GM15510 (cell line): ENCODE data around the gene TDRD7.

Source experiments
- POLR2A ChIP-seq: IDR thresholded peaks from 3 replicates; pipeline ENCODE4 v1.6.1; 2011; ENCODE audit warnings: borderline replicate concordance; ENCODE audit not compliant: insufficient read length; ENCODE audit errors: extremely low read depth

The TDRD7 gene

DNA sequence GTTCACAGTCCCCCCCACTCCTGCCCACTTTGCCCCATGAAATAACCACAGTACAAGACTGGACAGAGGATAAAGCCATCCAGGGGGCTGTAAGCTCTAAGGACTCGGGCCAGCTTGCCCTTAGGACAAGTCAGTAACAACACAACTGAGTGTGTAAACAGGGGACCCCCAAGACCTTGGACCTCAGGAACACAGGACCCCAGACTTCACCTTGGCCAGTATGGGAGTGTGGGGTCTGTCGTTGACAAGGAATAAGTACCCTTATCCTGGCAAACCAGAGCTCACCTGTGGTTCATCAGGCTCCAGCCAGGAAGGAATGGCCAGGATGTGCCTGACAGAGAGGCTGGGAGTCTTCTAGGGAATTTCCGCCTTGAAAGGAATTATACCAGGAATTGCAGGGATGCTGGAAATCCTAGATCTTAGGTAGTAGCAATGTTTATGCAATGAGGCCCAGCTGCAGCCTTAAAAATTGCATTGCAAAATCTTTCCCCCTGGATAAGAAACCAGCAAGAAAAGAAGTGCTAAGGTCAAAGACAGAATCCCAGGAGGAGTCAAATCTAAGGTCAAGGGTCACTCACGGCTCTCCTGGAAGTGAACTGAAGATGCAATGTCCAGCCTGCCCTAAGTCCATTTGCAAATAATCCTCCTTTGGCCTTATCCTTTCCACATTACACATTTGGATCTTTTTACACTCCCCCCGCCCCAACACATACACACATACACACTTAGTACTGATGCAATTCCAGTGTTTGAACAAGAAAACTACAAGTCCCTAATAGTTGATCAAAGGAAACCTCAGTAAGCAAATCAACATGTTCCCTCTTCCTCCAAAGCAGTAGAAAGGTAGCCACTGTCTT is 27.3 kb upstream of the TDRD7 start:
- no peak for TF ChIP-seq POLR2A

DNA sequence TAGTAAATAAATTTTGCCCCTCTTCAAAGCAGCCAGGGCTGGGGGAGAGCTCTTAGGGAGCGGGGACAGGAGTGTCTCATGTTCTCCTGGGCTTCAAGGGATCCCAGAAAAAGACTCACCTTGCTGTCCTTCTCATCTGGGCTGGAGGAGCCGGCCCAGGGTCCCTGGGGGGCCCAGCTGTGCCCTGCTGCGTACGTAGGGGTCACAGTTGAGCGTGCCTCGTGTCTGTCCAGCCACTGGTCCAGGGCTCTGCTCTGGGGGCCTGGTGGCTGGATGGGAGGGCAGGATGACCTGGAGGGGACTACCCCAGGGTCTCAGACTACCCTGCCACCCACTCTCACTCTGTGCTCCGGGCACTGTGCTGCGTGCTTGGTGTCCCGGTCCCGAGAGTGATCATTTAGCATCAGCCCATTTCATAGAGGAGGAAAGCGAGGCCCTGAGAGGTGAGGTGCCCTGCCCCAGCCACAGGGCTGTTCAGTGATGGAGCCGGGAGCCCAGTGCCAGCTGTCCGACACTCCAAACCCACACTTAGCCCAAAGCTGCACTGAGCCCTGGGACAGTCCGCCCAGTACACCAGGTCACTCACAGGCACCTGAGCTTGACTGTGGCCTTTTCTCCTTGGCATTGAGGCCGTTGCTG is 26.2 kb upstream of the TDRD7 start:
- no peak for TF ChIP-seq POLR2A

DNA sequence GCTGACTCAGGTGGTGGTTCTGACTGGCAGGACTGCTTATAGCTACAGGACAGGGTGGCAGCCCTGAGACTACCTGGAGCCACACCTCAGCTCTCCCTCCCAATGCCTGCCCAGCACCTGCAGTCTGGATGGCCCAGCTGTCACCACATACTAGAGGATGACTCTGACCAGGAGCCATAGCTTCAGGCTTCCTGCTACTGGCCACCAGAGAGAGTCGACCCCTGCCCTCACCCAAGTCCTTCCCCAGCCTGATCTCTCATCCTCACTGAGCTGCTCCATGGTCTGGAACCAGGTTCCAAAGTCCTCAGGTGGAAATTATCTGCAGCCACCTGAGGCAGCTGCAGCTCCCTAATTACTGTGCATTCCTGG is 25.6 kb upstream of the TDRD7 start:
- no peak for TF ChIP-seq POLR2A

DNA sequence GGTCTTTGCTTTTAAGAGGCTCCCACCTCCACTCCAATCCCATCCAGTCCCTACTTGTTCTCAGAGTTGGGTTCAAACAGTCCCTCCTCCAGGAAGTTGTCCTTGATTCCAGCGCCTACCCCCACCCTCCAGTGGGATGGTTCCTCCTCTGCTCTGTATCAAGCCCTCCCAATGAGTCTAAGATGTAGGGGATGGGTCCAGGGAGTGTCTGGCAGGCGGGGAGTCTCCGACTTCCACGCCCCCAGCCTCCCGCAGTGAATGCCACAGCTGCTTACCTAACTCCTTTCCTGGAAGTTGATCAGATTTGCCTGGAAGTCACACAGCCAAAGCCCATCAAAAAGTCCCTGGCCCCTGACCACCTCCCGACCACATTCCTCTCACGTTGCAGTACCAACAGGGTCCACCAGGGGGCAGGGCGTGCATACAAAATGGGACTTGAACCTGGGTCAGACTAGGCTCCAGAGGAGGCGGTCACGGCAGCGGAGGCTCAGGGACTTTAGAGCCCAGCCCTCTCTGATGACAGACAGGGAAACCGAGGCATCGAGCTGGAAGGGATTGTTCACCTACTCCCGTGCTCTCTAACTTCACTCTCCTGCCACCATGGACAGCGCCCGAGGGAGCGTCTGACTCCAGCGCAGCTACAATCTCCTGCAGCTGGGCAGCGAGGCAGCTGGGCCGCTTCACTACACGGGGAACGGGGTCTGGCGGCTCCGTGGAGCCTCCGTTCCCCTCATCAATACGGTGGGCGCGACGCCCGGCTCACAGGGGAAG is 25.0 kb upstream of the TDRD7 start:
- no peak for TF ChIP-seq POLR2A

DNA sequence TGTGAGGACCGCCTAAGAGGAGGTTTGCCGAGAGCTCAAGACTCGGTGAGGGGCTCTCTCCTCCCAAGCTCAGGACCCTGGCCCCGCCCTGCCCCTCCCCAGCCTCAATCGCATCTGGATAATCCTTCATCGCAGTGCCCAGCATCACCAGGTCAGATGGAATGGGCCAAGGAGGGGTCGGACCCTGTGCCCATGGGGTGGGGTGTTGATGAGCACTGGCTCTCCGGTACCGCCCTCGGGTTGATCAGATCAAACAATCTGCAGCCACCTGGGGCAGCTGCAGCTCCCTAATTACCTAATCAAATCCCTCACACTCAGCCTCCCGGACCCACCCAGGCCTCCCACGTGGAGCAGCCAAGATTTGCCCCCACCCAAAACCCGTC is 24.4 kb upstream of the TDRD7 start:
- no peak for TF ChIP-seq POLR2A

DNA sequence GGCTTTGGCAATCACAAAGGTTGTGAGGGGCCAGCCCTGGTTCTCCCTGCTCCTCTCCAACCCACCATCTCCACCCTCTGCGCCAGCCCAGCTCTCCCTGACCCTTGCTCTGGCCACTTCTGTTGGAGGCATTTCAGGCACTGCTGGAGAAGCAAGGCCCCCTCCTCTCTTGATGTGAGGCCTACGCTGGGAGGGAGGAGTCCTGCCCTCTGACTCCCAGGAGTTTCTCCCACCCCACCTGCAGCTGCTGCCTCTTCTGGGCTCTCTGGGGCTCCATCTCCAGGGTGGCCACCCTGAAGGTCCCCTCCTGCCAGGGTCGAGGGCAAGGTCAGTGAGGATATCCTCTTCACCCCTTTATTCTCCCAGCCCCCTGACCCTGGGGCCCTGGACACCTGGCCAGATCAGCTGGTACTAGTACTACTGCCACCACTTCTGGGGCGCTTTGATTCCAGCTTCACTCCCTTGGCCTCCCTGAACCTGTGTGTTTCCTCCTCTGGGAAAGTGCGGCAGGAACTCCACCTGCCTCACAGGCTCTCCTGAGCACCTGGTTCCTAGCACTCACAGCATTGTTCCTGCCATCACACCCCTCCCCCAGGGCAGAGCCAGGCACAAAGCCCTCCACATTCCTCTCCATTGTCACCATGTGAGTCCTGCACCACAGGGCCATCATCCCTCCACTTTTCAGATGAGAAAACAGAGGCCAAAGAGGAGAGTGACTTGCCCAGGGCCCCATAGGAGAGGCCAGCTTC is 23.8 kb upstream of the TDRD7 start:
- no peak for TF ChIP-seq POLR2A

DNA sequence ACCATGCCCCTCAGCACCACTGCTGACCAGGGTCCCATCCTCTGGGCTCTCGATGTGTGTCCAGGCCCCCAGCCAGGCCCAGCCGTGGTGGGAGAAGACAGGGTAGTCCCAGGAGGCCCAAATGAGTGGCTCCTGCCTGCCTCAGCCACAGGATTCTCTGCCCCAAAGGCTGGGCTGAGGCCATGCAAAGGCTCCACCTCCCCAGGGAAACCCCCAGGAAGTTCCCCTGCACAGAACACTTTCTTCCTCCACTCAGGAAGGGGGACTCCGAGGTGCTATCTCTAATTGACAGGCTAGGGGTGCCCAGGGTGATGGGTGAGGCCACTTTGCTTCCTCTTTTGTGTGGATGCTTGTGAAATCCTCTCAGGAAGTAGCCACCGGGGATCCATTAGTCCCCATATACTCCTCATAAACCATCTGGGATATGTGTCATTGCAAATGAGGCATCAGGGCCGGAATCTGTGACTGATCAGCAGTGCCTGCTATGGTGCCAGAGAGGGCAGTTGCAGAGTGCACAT is 23.1 kb upstream of the TDRD7 start:
- TF ChIP-seq POLR2A = peak; percentile 19

DNA sequence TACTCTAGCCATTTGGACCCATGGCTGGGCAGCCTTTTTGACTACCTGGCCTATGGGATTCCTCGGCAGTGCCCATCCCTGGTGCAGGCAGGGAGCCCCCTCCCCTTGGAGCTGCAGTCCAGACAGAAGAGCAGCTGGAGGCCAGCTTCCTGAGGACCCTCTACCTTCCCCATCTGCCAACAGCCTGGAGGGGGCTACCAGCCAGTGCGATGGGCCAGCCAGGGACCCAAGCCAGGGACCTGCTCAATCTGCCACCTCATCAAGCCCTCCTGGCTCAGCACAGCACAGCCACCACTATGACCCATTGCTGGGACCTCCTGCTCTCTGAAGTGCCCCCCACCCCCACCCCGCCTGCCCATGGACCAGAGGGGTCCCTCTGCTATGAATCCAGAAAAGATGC is 22.6 kb upstream of the TDRD7 start:
- no peak for TF ChIP-seq POLR2A

DNA sequence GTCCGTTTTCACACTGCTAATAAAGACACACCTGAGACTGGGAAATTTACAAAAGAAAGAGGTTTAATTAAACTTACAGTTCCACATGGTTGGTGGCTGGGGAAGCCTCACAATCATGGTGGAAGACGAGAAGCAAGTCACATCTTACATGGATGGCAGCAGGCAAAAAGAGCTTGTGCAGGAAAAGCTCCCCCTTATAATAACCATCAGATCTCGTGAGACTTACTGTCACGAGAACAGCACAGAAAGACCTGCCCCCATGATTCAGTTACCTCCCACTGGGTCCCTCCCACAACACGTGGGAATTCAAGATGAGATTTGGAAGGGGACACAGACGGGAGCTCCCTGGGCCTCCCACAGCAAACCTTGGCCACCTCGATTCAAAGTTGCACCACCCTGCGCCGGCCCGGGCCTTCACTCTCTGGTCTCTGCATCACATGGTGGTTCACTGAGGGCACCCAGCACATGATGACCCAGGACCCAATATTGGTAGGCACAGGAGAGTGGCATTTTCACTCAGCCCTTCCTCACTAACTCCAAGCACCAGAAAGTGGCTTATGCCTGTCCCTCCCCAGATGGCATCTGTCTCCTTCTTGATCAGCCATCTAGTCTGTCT is 21.0 kb upstream of the TDRD7 start:
- no peak for TF ChIP-seq POLR2A

DNA sequence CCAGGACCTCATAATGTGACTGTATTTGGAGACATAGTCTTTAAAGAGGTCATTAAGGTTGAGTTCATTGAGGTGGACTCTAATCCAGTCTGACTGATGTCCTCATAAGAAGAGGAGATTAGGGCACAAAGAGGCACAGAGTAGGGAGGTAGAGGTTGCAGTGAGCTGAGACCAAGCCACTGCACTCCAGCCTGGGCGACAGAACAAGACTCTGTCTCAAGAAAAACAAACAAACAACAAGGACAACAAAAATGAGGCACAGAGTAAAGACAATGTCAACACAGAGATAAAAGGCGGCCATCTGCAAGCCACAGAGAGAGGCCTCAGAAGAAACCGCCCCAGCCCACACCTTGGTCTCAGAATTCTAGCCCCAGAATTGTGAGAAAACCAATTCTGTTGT is 17.0 kb upstream of the TDRD7 start:
- TF ChIP-seq POLR2A = no peak

DNA sequence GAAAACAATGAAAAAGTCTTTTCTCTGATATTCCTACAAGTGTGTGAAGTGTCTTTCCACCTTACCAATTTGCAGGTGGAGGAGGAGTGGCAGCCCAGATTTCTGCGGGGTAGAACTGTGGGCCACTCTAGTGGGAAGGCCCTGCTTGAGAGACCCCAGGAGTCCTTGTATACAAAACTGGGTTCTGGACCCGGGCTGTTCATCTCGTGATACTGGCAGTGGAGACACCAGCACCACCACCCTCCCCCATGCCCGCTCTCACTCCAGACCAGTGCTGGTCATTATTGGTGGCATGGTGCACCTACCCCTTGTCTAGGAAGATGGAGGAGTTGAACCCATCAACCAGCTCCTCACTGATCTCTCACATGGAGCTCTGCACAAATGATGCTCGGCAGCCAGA is 16.2 kb upstream of the TDRD7 start:
- TF ChIP-seq POLR2A = no peak

DNA sequence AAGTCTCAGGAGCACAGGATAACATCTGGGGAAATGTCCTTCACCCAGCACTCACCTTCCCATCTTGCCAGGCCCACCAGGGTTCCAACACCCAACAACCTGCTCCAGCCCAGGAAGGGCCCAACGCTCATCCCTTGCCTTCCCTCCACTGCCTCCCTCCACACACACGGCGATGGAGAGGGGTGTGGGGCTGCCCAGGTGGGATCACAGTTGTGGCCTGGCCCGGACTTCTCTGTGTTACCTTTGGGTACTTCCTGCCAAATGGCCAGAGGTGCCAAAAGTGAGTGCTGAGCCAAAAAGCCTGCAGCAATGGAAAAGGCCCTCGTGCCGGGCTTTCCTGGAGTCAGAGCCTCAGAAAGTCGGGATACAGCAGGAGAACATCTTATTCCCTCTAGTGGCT is 15.6 kb upstream of the TDRD7 start:
- no peak for TF ChIP-seq POLR2A

DNA sequence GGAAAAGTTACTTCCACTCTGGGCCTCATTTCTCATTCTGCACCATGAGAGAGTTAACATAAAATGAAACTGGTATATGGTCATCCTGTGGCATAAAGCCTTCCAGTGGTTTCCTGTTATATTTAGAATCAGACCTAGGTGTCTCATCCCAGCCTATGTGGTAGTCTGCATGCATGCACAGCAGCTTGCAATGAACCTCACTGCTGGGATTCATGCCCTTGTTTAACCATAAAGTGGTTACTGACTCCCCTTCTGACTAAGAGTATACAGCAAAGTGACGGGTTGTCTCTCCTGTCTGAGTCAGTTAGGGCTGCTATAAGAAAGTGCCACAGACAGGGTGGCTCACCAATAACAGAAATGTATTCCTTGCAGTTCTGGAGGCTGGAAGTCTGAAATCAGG is 14.7 kb upstream of the TDRD7 start:
- no peak for TF ChIP-seq POLR2A

DNA sequence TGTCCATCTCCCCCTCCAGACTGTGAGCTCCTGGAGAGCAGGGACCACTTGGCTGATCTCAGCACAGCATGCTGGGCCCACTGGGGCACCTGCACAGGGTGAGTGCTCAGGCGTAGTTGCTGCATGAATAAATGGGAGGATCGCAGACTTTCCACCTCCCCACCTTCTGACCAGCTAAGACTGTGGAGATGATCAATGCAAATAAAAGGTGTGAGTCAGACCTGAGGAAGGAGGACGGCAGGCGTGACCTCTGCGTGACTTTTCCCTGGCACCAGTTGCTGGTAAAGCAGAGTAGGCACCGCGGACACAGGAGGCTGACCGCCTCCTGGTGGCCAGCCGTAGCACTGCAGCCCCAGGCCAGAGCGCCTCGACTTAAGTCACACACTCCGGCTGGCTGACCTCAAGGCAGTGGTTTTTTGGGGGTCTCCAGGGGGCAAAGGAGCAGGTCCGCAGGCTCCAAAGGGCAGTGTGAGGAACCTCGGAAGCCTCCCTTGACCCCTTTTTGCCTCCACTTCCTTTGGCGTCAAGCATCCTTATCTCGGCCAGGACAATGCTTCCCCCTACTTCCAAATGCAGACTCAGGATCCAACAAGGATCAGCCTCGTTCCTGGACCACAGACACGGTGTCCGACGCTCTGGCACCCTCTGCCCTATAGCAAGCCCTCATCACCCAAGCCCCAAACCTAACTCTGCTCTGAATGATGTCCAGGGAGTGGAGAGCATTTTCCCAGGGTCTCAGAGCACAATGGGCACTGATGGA is 12.7 kb upstream of the TDRD7 start:
- TF ChIP-seq POLR2A = no peak

DNA sequence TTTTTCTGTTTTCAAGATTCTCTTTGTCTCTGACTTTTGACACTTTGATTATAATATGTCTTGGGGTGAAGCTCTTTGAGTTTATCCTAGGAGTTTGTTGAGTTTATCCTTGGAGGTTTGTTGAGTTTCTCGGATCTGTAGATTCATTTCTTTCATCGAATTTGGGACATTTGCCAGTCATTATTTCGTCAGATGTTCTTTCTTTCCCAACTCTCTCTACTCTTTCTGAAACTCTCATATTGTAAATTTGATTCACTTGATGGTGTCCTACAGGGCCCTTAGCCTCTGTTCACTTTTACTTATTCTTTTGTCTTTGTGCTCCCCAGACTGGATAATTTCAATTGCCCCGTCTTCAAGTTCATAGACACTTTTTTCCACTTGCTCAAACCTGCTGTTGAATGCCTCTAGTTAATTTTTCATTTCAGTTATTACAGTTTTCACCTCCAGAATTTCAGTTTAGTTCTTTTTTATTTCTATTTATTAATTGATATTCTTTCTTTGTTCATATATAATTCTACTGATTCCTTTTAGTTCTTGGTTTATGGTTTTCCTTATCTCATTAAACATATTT is 8.1 kb upstream of the TDRD7 start:
- no peak for TF ChIP-seq POLR2A
